H1 (cell line): ENCODE results near the gene A4GALT. TPM values are rescaled to one million over a fixed set of nuclear protein-coding genes. Genes with fewer than 3 reads are reported as not detected.

Experiments used
- ASH2L ChIP-seq: fragments of 200-600, 300-600 bp; sonication (generic); IDR thresholded peaks from one replicate; pipeline ENCODE4 v1.7.1; 2017; ENCODE audit warnings: low read length
- CHD7 ChIP-seq: fragments of 300-600 bp; sonication (generic); IDR thresholded peaks from 2 replicates; pipeline ENCODE4 v1.7.1; 2012; ENCODE audit warnings: low read length, moderate library complexity, mild to moderate bottlenecking, inconsistent platforms; ENCODE audit not compliant: insufficient replicate concordance
- EGR1 ChIP-seq: IDR thresholded peaks from 2 replicates; pipeline ENCODE4 v1.6.1; 2011; ENCODE audit warnings: low read depth, low read length, borderline replicate concordance
- FOSL1 ChIP-seq: IDR thresholded peaks from 2 replicates; pipeline ENCODE4 v1.6.1; 2011; ENCODE audit warnings: mild to moderate bottlenecking, low read depth, low read length, moderate library complexity; ENCODE audit not compliant: insufficient read depth
- HDAC6 ChIP-seq: IDR thresholded peaks from one replicate; pipeline ENCODE4 v1.7.1; 2012; ENCODE audit warnings: low read depth, mild to moderate bottlenecking, inconsistent platforms, low read length, moderate library complexity
- JUN ChIP-seq: IDR thresholded peaks from 2 replicates; pipeline ENCODE4 v1.6.1; 2011; ENCODE audit warnings: low read depth, mild to moderate bottlenecking, improper control_type of control experiment, low read length
- KDM4A ChIP-seq: IDR thresholded peaks from one replicate; pipeline ENCODE4 v1.7.1; 2012; ENCODE audit warnings: low read depth, mild to moderate bottlenecking, moderate library complexity, low read length, inconsistent platforms; ENCODE audit not compliant: severe bottlenecking
- KDM5A ChIP-seq: fragments of 200-600 bp; IDR thresholded peaks from 2 replicates; pipeline ENCODE4 v1.7.1; 2012; ENCODE audit warnings: mild to moderate bottlenecking, low read length, inconsistent platforms, mixed read lengths
- RFX5 ChIP-seq: IDR thresholded peaks from 2 replicates; pipeline ENCODE4 v1.6.1; 2011; ENCODE audit warnings: low read depth, low read length, improper control_type of control experiment, borderline replicate concordance
- SP1 ChIP-seq: IDR thresholded peaks from 2 replicates; pipeline ENCODE4 v1.6.1; 2011; ENCODE audit warnings: low read depth, low read length
- YY1 ChIP-seq: IDR thresholded peaks from 2 replicates; pipeline ENCODE4 v1.6.1; 2011; ENCODE audit warnings: low read depth, mild to moderate bottlenecking, low read length
- polyA plus RNA-seq, 7 experiments: library from polyadenylated mRNA; depleted of rRNA in 3 of 7; stranded (reverse) in 5 of 7; unstranded in 2 of 7; fragments of >200 nt in 5 of 7; fragments of 200-250 nt in 2 of 7; gene quantifications; 1 replicate in 5 of 7; 2 replicates in 1 of 7; 4 replicates in 1 of 7; pipeline versions ENCODE4 v1.2.1 to v1.2.3, GENCODE V29; 2011 to 2013; ENCODE audit warnings: missing spikeins in 2 of 7, mixed read lengths in 2 of 7
- total RNA-seq: library from RNA; stranded (reverse); fragmentation: NEBNext Ultra II Directional; extraction: Animal tissue kit (Norgen Biotek cat#: 25700); gene quantifications from 2 replicates; pipeline ENCODE4 v1.2.1, GENCODE V29; 2021

The A4GALT gene
- total and polyA plus RNA-seq, 2 of the 8 experiments (the other 6 are each of a cell fraction or from before 2014, with no cell fraction given), result 7.2 to 13.8 TPM

GRCh38 chr22:42649246-42650099 is 71.2 kb downstream of the A4GALT start, which contains the start of gene CYB5R3 (continued):
- TF ChIP-seq RFX5 (no peak), KDM4A (peak; percentile 35), SP1 (no peak), CHD7 (no peak), FOSL1 (no peak), YY1 (peak; percentile 96), JUN (no peak), KDM5A (no peak), HDAC6 (no peak), ASH2L (no peak), EGR1 (no peak)
